Upper lobe of left lung (tissue), 4 donors: ENCODE data around the gene MED8.

Experiments
- EP300 ChIP-seq, 4 donors: sonication (generic); formaldehyde crosslinking; IDR thresholded peaks; one replicate each; pipeline ENCODE4 v1.5.1; 2017; ENCODE audit warnings: antibody characterized with exemption in 4 of 4, control low read depth in 2 of 4
- POLR2A ChIP-seq, 4 donors: fragments of 450-650 bp; IDR thresholded peaks; one replicate each; pipeline ENCODE4 v1.5.1; 2016 to 2017; ENCODE audit warnings: antibody characterized with exemption in 4 of 4, mild to moderate bottlenecking in 2 of 4
- POLR2AphosphoS5 ChIP-seq, 2 donors: sonication (generic); formaldehyde crosslinking; IDR thresholded peaks; one replicate each; pipeline ENCODE4 v1.5.1; 2017; ENCODE audit warnings: antibody characterized with exemption in 2 of 2
- TF ChIP-seq, protein P1 (sequence below), 6 experiments: fragments of 450-650 bp in 4 of 6; fragments of 200-600 bp in 2 of 6; sonication (generic) in 2 of 6; IDR thresholded peaks; one replicate each; pipeline ENCODE4 v1.5.1; 2016 to 2019; ENCODE audit warnings: antibody characterized with exemption in 6 of 6

DNA sequence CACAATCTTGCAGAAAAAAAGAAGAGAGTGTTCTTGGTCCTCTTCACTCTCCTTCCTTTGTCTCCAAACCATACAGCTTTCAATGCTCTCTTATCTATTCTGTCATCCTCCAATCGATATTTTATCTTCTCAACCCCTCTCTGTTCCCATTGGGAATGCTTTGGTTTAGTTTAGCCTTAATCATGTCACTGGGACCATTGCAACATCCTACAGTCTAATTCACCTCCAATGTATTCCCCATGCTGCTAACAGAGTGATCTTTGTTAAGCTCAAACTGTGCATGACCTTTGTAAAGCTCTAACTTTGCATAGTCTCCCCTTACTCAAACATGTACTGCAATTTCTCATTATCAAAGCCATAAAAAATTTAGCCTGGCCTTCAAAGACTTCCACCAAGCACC is 49.0 kb downstream of the MED8 start:
- TF ChIP-seq, protein P1, sequence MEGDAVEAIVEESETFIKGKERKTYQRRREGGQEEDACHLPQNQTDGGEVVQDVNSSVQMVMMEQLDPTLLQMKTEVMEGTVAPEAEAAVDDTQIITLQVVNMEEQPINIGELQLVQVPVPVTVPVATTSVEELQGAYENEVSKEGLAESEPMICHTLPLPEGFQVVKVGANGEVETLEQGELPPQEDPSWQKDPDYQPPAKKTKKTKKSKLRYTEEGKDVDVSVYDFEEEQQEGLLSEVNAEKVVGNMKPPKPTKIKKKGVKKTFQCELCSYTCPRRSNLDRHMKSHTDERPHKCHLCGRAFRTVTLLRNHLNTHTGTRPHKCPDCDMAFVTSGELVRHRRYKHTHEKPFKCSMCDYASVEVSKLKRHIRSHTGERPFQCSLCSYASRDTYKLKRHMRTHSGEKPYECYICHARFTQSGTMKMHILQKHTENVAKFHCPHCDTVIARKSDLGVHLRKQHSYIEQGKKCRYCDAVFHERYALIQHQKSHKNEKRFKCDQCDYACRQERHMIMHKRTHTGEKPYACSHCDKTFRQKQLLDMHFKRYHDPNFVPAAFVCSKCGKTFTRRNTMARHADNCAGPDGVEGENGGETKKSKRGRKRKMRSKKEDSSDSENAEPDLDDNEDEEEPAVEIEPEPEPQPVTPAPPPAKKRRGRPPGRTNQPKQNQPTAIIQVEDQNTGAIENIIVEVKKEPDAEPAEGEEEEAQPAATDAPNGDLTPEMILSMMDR (IDR thresholded peaks at IDR 0.05), result no peak
- no peak for TF ChIP-seq POLR2A (IDR thresholded peaks at IDR 0.05)
- TF ChIP-seq POLR2AphosphoS5 (IDR thresholded peaks at IDR 0.05), result no peak
- TF ChIP-seq EP300 (IDR thresholded peaks at IDR 0.05), result no peak
